ENCODE results near the gene LINC00237.

DNA sequence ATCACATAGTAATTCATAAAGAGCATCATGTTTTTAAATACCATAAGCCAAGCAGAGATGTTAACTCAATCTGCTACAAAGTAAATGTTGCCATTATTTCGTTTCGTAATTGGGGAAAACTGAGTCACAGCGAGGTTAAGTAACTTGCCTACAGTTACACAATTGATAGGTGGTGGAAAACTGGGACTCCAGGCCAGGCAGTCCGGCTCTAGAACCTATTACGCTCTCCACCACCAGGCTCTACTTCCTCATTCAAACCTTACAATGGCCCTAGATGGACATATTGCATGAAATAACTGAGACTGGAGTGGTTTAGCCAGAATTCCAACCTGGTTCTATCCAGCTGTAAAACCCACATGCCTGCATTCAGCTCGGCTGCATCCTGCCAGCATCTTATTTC is 58.2 kb downstream of the LINC00237 start:
- TF ChIP-seq CTCF (IDR thresholded peaks at IDR 0.05) (no peak), EZH2 (IDR thresholded peaks at IDR 0.05; ENCODE audit: borderline replicate concordance, insufficient read depth, low read depth, low read length, poor library complexity, severe bottlenecking) (no peak)

Measured in B cell (primary cell).